ENCODE data around the gene SKOR2. TPM values are rescaled to one million over a fixed set of nuclear protein-coding genes. Genes with fewer than 3 reads are reported as not detected.

SKOR2 gene
- total and polyA plus RNA-seq, 2 of the 4 experiments (the other 2 are of a cell fraction): not detected

GRCh38 chr18:47284721-47285395 is 33.4 kb upstream of the SKOR2 start:
- Histone ChIP-seq H3K27ac (ENCODE audit: insufficient read depth, low read length) (no peak overlapping the region), H3K14ac (replicated peaks; ENCODE audit: low read depth, low read length) (no peak overlapping the region), H3K79me1 (ENCODE audit: low read depth in 1 of 2, low read length in 2 of 2) (no peaks in the 10 kb centered on the region), H3K9ac (ENCODE audit: low read depth, low read length) (no peak overlapping the region), H4K8ac (ENCODE audit: low read depth in 2 of 2, low read length in 2 of 2) (no peak overlapping the region), H3K18ac (ENCODE audit: low read depth, low read length) (no peak overlapping the region), H3K4me1 (ENCODE audit: control insufficient read depth, insufficient read depth, low read length) (no peaks in the 10 kb centered on the region), H3K27me3 (ENCODE audit: control insufficient read depth, insufficient read depth, low read length) (no peaks in the 10 kb centered on the region), H3K23ac (ENCODE audit: low read depth, low read length) (no peak overlapping the region), H3K4ac (ENCODE audit: low read depth, low read length) (no peak overlapping the region), H2AK5ac (ENCODE audit: low read depth, low read length) (no peak overlapping the region), H2AFZ (replicated peaks; ENCODE audit: low read length, poor library complexity) (no peak overlapping the region), H2BK20ac (ENCODE audit: low read depth, low read length) (no peak overlapping the region), H3K4me2 (ENCODE audit: low read depth, low read length) (no peak overlapping the region), H3K56ac (ENCODE audit: extremely low read depth, insufficient read depth, low read length) (no peak overlapping the region), H2AK9ac (replicated peaks; ENCODE audit: low read depth, low read length, poor library complexity) (no peak overlapping the region), H3K9me3 (ENCODE audit: control insufficient read depth, insufficient read depth, low read length) (no peaks in the 10 kb centered on the region), H2BK15ac (ENCODE audit: low read depth, low read length) (no peak overlapping the region), H4K91ac (ENCODE audit: insufficient read depth, low read depth, low read length) (no peak overlapping the region), H4K5ac (ENCODE audit: low read depth, low read length) (no peak overlapping the region), H2BK120ac (ENCODE audit: low read depth, low read length) (no peak overlapping the region), H4K20me1 (ENCODE audit: insufficient read depth, low read length) (no peaks in the 10 kb centered on the region), H3K9me1 (ENCODE audit: insufficient read depth, low read length) (no peaks in the 10 kb centered on the region), H3K36me3 (ENCODE audit: control insufficient read depth, insufficient read depth, low read length) (no peaks in the 10 kb centered on the region), H2BK5ac (ENCODE audit: low read depth, low read length, poor library complexity, severe bottlenecking) (no peak overlapping the region), H3K4me3 (ENCODE audit: insufficient read depth, low read depth, low read length) (no peak overlapping the region)
- CTCF ChIA-PET: no interaction called here
- WGBS, 2 experiments (ENCODE audit: extremely low coverage in 2 of 2, insufficient read length in 1 of 2): no CpG with 5 or more reads among the region's 6 CpGs
- ATAC-seq (ENCODE audit: low read depth) (no peak), DNase-seq (no peak)
- no peak for TF ChIP-seq USF2 (IDR thresholded peaks at IDR 0.05; ENCODE audit: low read depth, low read length)
- TF ChIP-seq RFX5 (IDR thresholded peaks at IDR 0.05; ENCODE audit: low read depth, low read length): no peak
- TF ChIP-seq CEBPB (IDR thresholded peaks at IDR 0.05; ENCODE audit: low read depth, low read length): no peak
- no peak for TF ChIP-seq ELK1 (IDR thresholded peaks at IDR 0.05; ENCODE audit: borderline replicate concordance, low read depth, low read length)
- no peak for TF ChIP-seq CHD1 (IDR thresholded peaks at IDR 0.05; ENCODE audit: low read depth, low read length)
- TF ChIP-seq POLR2A (IDR thresholded peaks at IDR 0.05; ENCODE audit: low read depth, low read length): no peak
- in situ Hi-C loops (cut with MboI; ENCODE audit: low sequenced_read_pairs): no loop called here
- POLR2A ChIA-PET (ENCODE audit: unreplicated experiment): no interaction called here
- dilution Hi-C loops (cut with HindIII; ENCODE audit: low sequenced_read_pairs, unreplicated experiment): no loop called here
- BruUV-seq (replicated peaks): no TSS peak
- intact Hi-C loops (cut with micrococcal nuclease): loop anchor here (5.0 kb wide), 1 partner anchor 472 kb away; no protein-coding TSS in a partner anchor

Data from IMR-90 (cell line).